Neural progenitor cell (in vitro differentiated cells): Measurements from ENCODE around the gene BBS9. TPM values are rescaled to one million over a fixed set of nuclear protein-coding genes. Genes with fewer than 3 reads are reported as not detected.

Experiments used
- DNase-seq: peaks from one replicate; pipeline ENCODE4 v3.0.0-alpha.2; 2016; ENCODE audit warnings: low spot score
- H2AFZ ChIP-seq: fragments of 200-600 bp; sonication (generic); replicated peaks from 2 replicates; pipeline ENCODE4 v1.6.1; 2016; ENCODE audit warnings: antibody characterized with exemption
- H3F3A ChIP-seq: fragments of 200-600 bp; sonication (generic); 2 replicates; pipeline ENCODE4 v1.6.1; 2016; ENCODE audit warnings: antibody characterized with exemption, low read depth
- H3K27ac ChIP-seq: fragments of 200-600 bp; sonication (generic); 2 replicates; pipeline ENCODE4 v1.5.1; 2016; ENCODE audit warnings: mild to moderate bottlenecking
- H3K27me3 ChIP-seq: fragments of 200-600 bp; sonication (generic); 2 replicates; pipeline ENCODE4 v1.6.1; 2016; ENCODE audit warnings: mild to moderate bottlenecking, moderate library complexity
- H3K36me3 ChIP-seq: fragments of 200-600 bp; sonication (generic); 2 replicates; pipeline ENCODE4 v1.5.1; 2016
- H3K4me1 ChIP-seq: fragments of 200-600 bp; sonication (generic); 2 replicates; pipeline ENCODE4 v1.6.1; 2016; ENCODE audit warnings: mixed run types
- H3K4me2 ChIP-seq: fragments of 200-600 bp; sonication (generic); 2 replicates; pipeline ENCODE4 v1.6.1; 2016
- H3K4me3 ChIP-seq: fragments of 200-600 bp; sonication (generic); 2 replicates; pipeline ENCODE4 v1.5.1; 2016
- H3K79me2 ChIP-seq: fragments of 200-600 bp; sonication (generic); 2 replicates; pipeline ENCODE4 v1.6.1; 2016; ENCODE audit warnings: low read depth
- H3K9ac ChIP-seq: fragments of 200-600 bp; sonication (generic); 2 replicates; pipeline ENCODE4 v1.6.1; 2016
- H3K9me3 ChIP-seq: fragments of 200-600 bp; sonication (generic); 2 replicates; pipeline ENCODE4 v1.5.1; 2016; ENCODE audit warnings: low read depth
- H4K20me1 ChIP-seq: fragments of 200-600 bp; sonication (generic); 2 replicates; pipeline ENCODE4 v1.6.1; 2016; ENCODE audit warnings: low read depth
- H3K27ac Mint-ChIP-seq: 3 replicates; pipeline ENCODE4 v1.8.0; 2021; ENCODE audit warnings: mixed read lengths
- H3K27me3 Mint-ChIP-seq: 2 replicates; pipeline ENCODE4 v1.8.0; 2022; ENCODE audit warnings: low read depth, mild to moderate bottlenecking, inconsistent platforms, moderate library complexity, mixed read lengths; ENCODE audit not compliant: insufficient read depth
- H3K36me3 Mint-ChIP-seq: 3 replicates; pipeline ENCODE4 v1.8.0; 2021; ENCODE audit warnings: mixed read lengths
- H3K4me1 Mint-ChIP-seq: 3 replicates; pipeline ENCODE4 v1.8.0; 2021; ENCODE audit warnings: mixed read lengths
- H3K4me3 Mint-ChIP-seq: 3 replicates; pipeline ENCODE4 v1.8.0; 2021; ENCODE audit warnings: mild to moderate bottlenecking, moderate library complexity, mixed read lengths
- H3K9me3 Mint-ChIP-seq: 3 replicates; pipeline ENCODE4 v1.8.0; 2020; ENCODE audit warnings: mixed read lengths
- CTCF ChIP-seq: fragments of 200-600 bp; sonication (generic); IDR thresholded peaks from 2 replicates; pipeline ENCODE4 v1.5.1; 2017; ENCODE audit warnings: antibody characterized with exemption, mild to moderate bottlenecking
- EZH2 ChIP-seq: fragments of 200-600 bp; sonication (generic); IDR thresholded peaks from 2 replicates; pipeline ENCODE4 v1.6.1; 2017; ENCODE audit warnings: antibody characterized with exemption, mild to moderate bottlenecking, moderate library complexity
- EZH2phosphoT487 ChIP-seq: fragments of 200-600 bp; sonication (generic); IDR thresholded peaks from 2 replicates; pipeline ENCODE4 v1.6.1; 2017; ENCODE audit warnings: antibody characterized with exemption
- total RNA-seq: library from RNA; depleted of rRNA; stranded (reverse); fragments of >200 nt; gene quantifications from 2 replicates; pipeline ENCODE4 v1.2.3, GENCODE V29; 2015; ENCODE audit warnings: low replicate concordance

BBS9 gene
- total RNA-seq, 1 donor from 2014 or later, result 40.3 TPM

GRCh38 chr7:33183504-33183903 is 54.1 kb downstream of the BBS9 start:
- Mint-ChIP-seq H3K4me3 (no peak overlapping the region), H3K27ac (no peak overlapping the region), H3K4me1 (peaks cover 6% of the 10 kb centered on the region), H3K27me3 (no peaks in the 10 kb centered on the region), H3K36me3 (no peaks in the 10 kb centered on the region), H3K9me3 (no peaks in the 10 kb centered on the region)
- no peaks in the 10 kb centered on the region for H3K79me2 ChIP-seq
- no peak overlapping the region for H3K4me3 ChIP-seq
- peaks cover 15% of the 10 kb centered on the region for H3K4me1 ChIP-seq
- no peaks in the 10 kb centered on the region for H4K20me1 ChIP-seq
- H3K27me3 ChIP-seq, result no peaks in the 10 kb centered on the region
- no peaks in the 10 kb centered on the region for H3K36me3 ChIP-seq
- H3K9me3 ChIP-seq, result no peaks in the 10 kb centered on the region
- DNase-seq, result peak; percentile 3
- no peak overlapping the region for H2AFZ ChIP-seq
- H3K9ac ChIP-seq, result no peak overlapping the region
- TF ChIP-seq EZH2, result no peak
- no peak for TF ChIP-seq EZH2phosphoT487
- TF ChIP-seq CTCF, result no peak
- H3K4me2 ChIP-seq, result no peak overlapping the region
- H3K27ac ChIP-seq, result no peak overlapping the region
- H3F3A ChIP-seq, result peaks cover 3% of the 10 kb centered on the region

GRCh38 chr7:33184828-33185227 is 55.5 kb downstream of the BBS9 start:
- no peak for TF ChIP-seq CTCF
- no peak for TF ChIP-seq EZH2
- no peak for TF ChIP-seq EZH2phosphoT487
- Histone ChIP-seq H3K79me2 (no peaks in the 10 kb centered on the region), H4K20me1 (no peaks in the 10 kb centered on the region), H3F3A (peaks cover 3% of the 10 kb centered on the region), H3K4me3 (no peak overlapping the region), H3K27me3 (no peaks in the 10 kb centered on the region), H3K27ac (no peak overlapping the region), H3K4me2 (no peak overlapping the region), H2AFZ (no peak overlapping the region), H3K4me1 (peaks cover 15% of the 10 kb centered on the region), H3K9me3 (no peaks in the 10 kb centered on the region), H3K36me3 (no peaks in the 10 kb centered on the region), H3K9ac (no peak overlapping the region)
- Mint-ChIP-seq H3K27ac (no peak overlapping the region), H3K4me3 (no peak overlapping the region), H3K9me3 (no peaks in the 10 kb centered on the region), H3K27me3 (no peaks in the 10 kb centered on the region), H3K4me1 (peaks cover 6% of the 10 kb centered on the region), H3K36me3 (no peaks in the 10 kb centered on the region)
- no peak for DNase-seq

- H3K27ac Mint-ChIP-seq, result no peak overlapping the region
- no peaks in the 10 kb centered on the region for H3K9me3 ChIP-seq
- no peak overlapping the region for H3K27ac ChIP-seq
- no peak overlapping the region for H3K4me3 ChIP-seq
- H3K27me3 Mint-ChIP-seq, result no peaks in the 10 kb centered on the region
- DNase-seq, result peak; percentile 56
- H3K4me1 ChIP-seq, result peaks cover 15% of the 10 kb centered on the region
- H3K9ac ChIP-seq, result no peak overlapping the region
- H3K36me3 ChIP-seq, result no peaks in the 10 kb centered on the region
- H3K27me3 ChIP-seq, result no peaks in the 10 kb centered on the region
- H4K20me1 ChIP-seq, result no peaks in the 10 kb centered on the region
- H3K4me3 Mint-ChIP-seq, result no peak overlapping the region
- peak overlapping the region; percentile 38 for H3K4me2 ChIP-seq
- H3K36me3 Mint-ChIP-seq, result no peaks in the 10 kb centered on the region
- TF ChIP-seq EZH2 (no peak), CTCF (peak; percentile 84)
- H2AFZ ChIP-seq, result no peak overlapping the region
- no peaks in the 10 kb centered on the region for H3K79me2 ChIP-seq
- H3K9me3 Mint-ChIP-seq, result no peaks in the 10 kb centered on the region
- H3K4me1 Mint-ChIP-seq, result peaks cover 6% of the 10 kb centered on the region
- H3F3A ChIP-seq, result peaks cover 3% of the 10 kb centered on the region
Measured at GRCh38 chr7:33185786-33186185, 56.4 kb downstream of the BBS9 start.

- Histone ChIP-seq H3K27me3 (no peaks in the 10 kb centered on the region), H3K36me3 (no peaks in the 10 kb centered on the region), H3K4me3 (no peak overlapping the region), H3K27ac (no peak overlapping the region), H3K9ac (no peak overlapping the region), H3K9me3 (no peaks in the 10 kb centered on the region), H4K20me1 (no peaks in the 10 kb centered on the region), H2AFZ (no peak overlapping the region), H3K4me1 (peaks cover 15% of the 10 kb centered on the region), H3K79me2 (no peaks in the 10 kb centered on the region), H3K4me2 (peak overlapping the region; percentile 38), H3F3A (peaks cover 3% of the 10 kb centered on the region)
- Mint-ChIP-seq H3K27me3 (no peaks in the 10 kb centered on the region), H3K4me3 (no peak overlapping the region), H3K36me3 (no peaks in the 10 kb centered on the region), H3K4me1 (peaks cover 6% of the 10 kb centered on the region), H3K27ac (no peak overlapping the region), H3K9me3 (no peaks in the 10 kb centered on the region)
- TF ChIP-seq EZH2phosphoT487 (no peak), CTCF (no peak), EZH2 (no peak)
- peak; percentile 16 for DNase-seq
Measured at GRCh38 chr7:33186192-33186591, 56.8 kb downstream of the BBS9 start.
